HepG2 (cell line): ENCODE measurements around the gene AHCTF1. TPM values are rescaled to one million over a fixed set of nuclear protein-coding genes. Genes with fewer than 3 reads are reported as not detected.

Experiments
- ATAC-seq: fragments of 200-7000 bp; cut with Tn5 transposase; 3 replicates; pipeline ENCODE4 v1.9.1; 2020; ENCODE audit warnings: mild to moderate bottlenecking, moderate library complexity
- BruUV-seq: library from RNA; stranded (reverse); fragments of 400-500 nt; replicated peaks from 2 replicates; lab custom pipeline; 2021; lab: Mats Ljungman, UMichigan
- CTCF ChIA-PET: fragments of 300-600 bp; formaldehyde crosslinking; extraction: SDS; loops from one replicate; lab custom pipeline; 2021; ENCODE audit warnings: low total read pairs, inconsistent platforms, low intra/inter-chr PET ratio; lab: Yijun Ruan, JAX
- POLR2A ChIA-PET: fragments of 350-600 bp; sonication (Branson Sonifier 250); formaldehyde crosslinking; loops from one replicate; lab custom pipeline; 2020; ENCODE audit warnings: antibody characterized with exemption, inconsistent platforms; lab: Yijun Ruan, JAX
- DNase-seq: peaks from one replicate; pipeline ENCODE4 v3.0.0-alpha.2; 2015; ENCODE audit warnings: low spot score
- FAIRE-seq: peaks from 3 replicates; lab custom pipeline; 2011; peaks lifted over from hg19 to GRCh38; lab: Jason Lieb, UNC
- H2AFZ ChIP-seq: one replicate; pipeline ENCODE4 v1.6.1; 2011; ENCODE audit warnings: low read length, inconsistent platforms
- H3K27ac ChIP-seq: fragments of 300-600 bp; 3 replicates; pipeline ENCODE4 v1.8.0; 2011; ENCODE audit warnings: mixed run types, mild to moderate bottlenecking, mixed read lengths, low read length, inconsistent platforms; ENCODE audit not compliant: insufficient read depth; ENCODE audit errors: extremely low read length
- H3K27me3 ChIP-seq, 2 experiments: fragments of 200-600 bp in 1 of 2; 2 replicates in 1 of 2; 3 replicates in 1 of 2; pipeline versions ENCODE4 v1.6.0 to v1.8.0; 2011; ENCODE audit warnings: low read length in 2 of 2, mild to moderate bottlenecking in 2 of 2, moderate library complexity in 2 of 2, inconsistent platforms in 1 of 2; ENCODE audit not compliant: insufficient read depth in 2 of 2, control insufficient read depth in 1 of 2
- H3K36me3 ChIP-seq, 2 experiments: fragments of 200-600 bp in 1 of 2; replicated peaks in 1 of 2; 2 replicates in 1 of 2; 3 replicates in 1 of 2; pipeline versions ENCODE4 v1.5.1 to v1.8.0; 2011; ENCODE audit warnings: low read length in 2 of 2, inconsistent platforms in 1 of 2; ENCODE audit not compliant: insufficient read depth in 2 of 2, control insufficient read depth in 1 of 2
- H3K4me1 ChIP-seq: 2 replicates; pipeline ENCODE4 v1.5.1; 2012; ENCODE audit warnings: low read length, inconsistent platforms; ENCODE audit not compliant: insufficient read depth
- H3K4me2 ChIP-seq: 2 replicates; pipeline ENCODE4 v1.6.0; 2011; ENCODE audit warnings: low read depth, low read length, inconsistent platforms
- H3K4me3 ChIP-seq, 3 experiments: fragments of 200-600 bp in 1 of 3; sonication (generic), shearing (Covaris generic) in 1 of 3; replicated peaks in 1 of 3; 2 replicates each; pipeline ENCODE4 v1.5.1; 2011 to 2016; ENCODE audit warnings: low read length in 3 of 3, inconsistent platforms in 2 of 3, low read depth in 2 of 3, mild to moderate bottlenecking in 2 of 3, control low read depth in 1 of 3, mixed read lengths in 1 of 3; ENCODE audit not compliant: insufficient read depth in 1 of 3
- H3K79me2 ChIP-seq: one replicate; pipeline ENCODE4 v1.6.1; 2011; ENCODE audit warnings: low read length, inconsistent platforms; ENCODE audit not compliant: insufficient read depth
- H3K9ac ChIP-seq: 2 replicates; pipeline ENCODE4 v1.6.0; 2011; ENCODE audit warnings: mild to moderate bottlenecking, low read depth, low read length, inconsistent platforms; ENCODE audit not compliant: insufficient read depth
- H3K9me3 ChIP-seq: 2 replicates; pipeline ENCODE4 v1.5.1; 2012; ENCODE audit warnings: mild to moderate bottlenecking, low read length
- H4K20me1 ChIP-seq: 2 replicates; pipeline ENCODE4 v1.6.0; 2011; ENCODE audit warnings: inconsistent platforms, mild to moderate bottlenecking, low read length, moderate library complexity; ENCODE audit not compliant: insufficient read depth
- KDM3A ChIP-seq: IDR thresholded peaks from 2 replicates; pipeline ENCODE4 v1.6.1; 2018; ENCODE audit warnings: low read depth, missing compliant biosample characterization
- NCOA2 ChIP-seq: sonication (generic); formaldehyde crosslinking; IDR thresholded peaks from 2 replicates; pipeline ENCODE4 v1.8.0; 2022; ENCODE audit warnings: inconsistent platforms
- SP5 ChIP-seq: IDR thresholded peaks from 2 replicates; pipeline ENCODE4 v1.6.1; 2016; ENCODE audit warnings: low read depth, borderline replicate concordance
- ZNF232 ChIP-seq: sonication (generic); formaldehyde crosslinking; IDR thresholded peaks from 2 replicates; pipeline ENCODE4 v1.4.0; 2020; ENCODE audit warnings: missing genetic modification reagents, borderline replicate concordance
- ZNF337 ChIP-seq: sonication (generic); formaldehyde crosslinking; IDR thresholded peaks from 2 replicates; pipeline ENCODE4 v1.5.1; 2020; ENCODE audit warnings: missing genetic modification reagents, low read depth, mild to moderate bottlenecking, borderline replicate concordance
- WGBS: methylation state at CpG from one replicate; pipeline ENCODE4 v1.1.6; 2017; ENCODE audit warnings: low lambda C conversion rate; 5-methylcytosine and 5-hydroxymethylcytosine counted together
- in situ Hi-C: cut with HindIII; loops from 2 replicates; pipeline ENCODE4 v1.10.0; 2017; ENCODE audit warnings: low pct_unique_long_range_greater_than_20kb; ENCODE audit not compliant: extremely low pct_ligation_motif_present
- intact Hi-C: fragments of 100-400 bp; cut with micrococcal nuclease; formaldehyde crosslinking; loops from one replicate; pipeline ENCODE4 v1.10.0; 2022; ENCODE audit not compliant: unreplicated experiment
- polyA plus RNA-seq, 8 experiments: library from polyadenylated mRNA; depleted of rRNA in 3 of 8; stranded (reverse) in 7 of 8; unstranded in 1 of 8; fragments of >200 nt; fragmentation: Illumina TruSeq in 4 of 8; extraction: Trizol in 4 of 8; gene quantifications; 2 replicates each; pipeline versions ENCODE4 v1.2.1 to v1.2.3, GENCODE V29; 2011 to 2016; ENCODE audit warnings: low read depth in 4 of 8, missing spikeins in 1 of 8, mixed read lengths in 1 of 8; ENCODE audit not compliant: insufficient read depth in 1 of 8
- total RNA-seq, 5 experiments: library from RNA; depleted of rRNA; stranded (reverse); fragments of >200 nt; fragmentation: Illumina TruSeq; extraction: Trizol; gene quantifications; 2 replicates each; pipeline ENCODE4 v1.2.3, GENCODE V29; 2016; ENCODE audit warnings: low read depth in 1 of 5
- TF ChIP-seq, protein P1 (sequence below): sonication (generic); formaldehyde crosslinking; IDR thresholded peaks from 2 replicates; pipeline ENCODE4 v1.4.0; 2020; ENCODE audit warnings: mild to moderate bottlenecking, missing genetic modification reagents
- TF ChIP-seq, protein P2 (sequence below): IDR thresholded peaks from 2 replicates; pipeline ENCODE4 v1.6.1; 2016; ENCODE audit warnings: missing compliant biosample characterization, missing genetic modification reagents, borderline replicate concordance
- TF ChIP-seq, protein P3 (sequence below): sonication (generic); formaldehyde crosslinking; IDR thresholded peaks from 2 replicates; pipeline ENCODE4 v1.4.0; 2020; ENCODE audit warnings: missing genetic modification reagents, low read depth, mild to moderate bottlenecking, borderline replicate concordance
- TF ChIP-seq, protein P4 (sequence below): IDR thresholded peaks from 2 replicates; pipeline ENCODE4 v1.6.1; 2018; ENCODE audit warnings: missing genetic modification reagents
- TF ChIP-seq, protein P5 (sequence below): sonication (generic); formaldehyde crosslinking; conservative IDR thresholded peaks from 2 replicates; pipeline ENCODE4 v1.8.0; 2022; ENCODE audit warnings: missing genetic modification reagents

The AHCTF1 gene
- total and polyA plus RNA-seq, 2 of the 13 experiments (the other 11 are each of a cell fraction or from before 2014, with no cell fraction given), result 16.6 to 45.9 TPM

DNA sequence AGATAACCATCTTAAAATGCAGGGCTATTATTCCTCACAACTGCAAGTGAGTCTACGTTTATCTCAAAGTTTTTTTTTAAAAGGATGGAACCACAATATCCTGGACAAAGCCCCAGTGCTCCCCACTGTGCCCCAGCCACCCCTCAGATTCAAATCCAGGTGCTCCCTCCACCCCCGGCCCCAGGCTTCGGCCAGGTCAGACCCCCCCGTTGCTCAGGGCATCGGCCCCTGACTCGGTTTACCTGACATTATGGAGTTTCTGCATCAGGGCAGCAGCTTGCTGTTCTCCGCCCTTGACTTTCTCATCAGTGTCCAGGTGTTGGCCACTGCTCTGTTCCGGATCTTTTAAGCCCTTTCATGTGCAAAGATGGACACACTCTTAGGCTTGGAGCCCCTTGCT is 134.6 kb downstream of the AHCTF1 start:
- Histone ChIP-seq H3K9me3 (no peaks in the 10 kb centered on the region), H3K9ac (no peak overlapping the region), H3K27ac (no peak overlapping the region), H3K79me2 (no peaks in the 10 kb centered on the region), H3K4me3 (0 out of 6 replicates have a peak overlapping the region, but pooled peaks of 1 of the 3 experiments have one; percentile 25), H3K4me1 (peaks cover 60% of the 10 kb centered on the region), H3K36me3 (no peaks in the 10 kb centered on the region), H4K20me1 (no peaks in the 10 kb centered on the region; the same call in 1 of the 2 replicates), H3K4me2 (peak overlapping the region; percentile 44), H2AFZ (no peak overlapping the region), H3K27me3 (peaks cover 3 to 49% of the 10 kb centered on the region in 2 experiments; a peak in 4 of 5 replicates)
- TF ChIP-seq, protein P1, sequence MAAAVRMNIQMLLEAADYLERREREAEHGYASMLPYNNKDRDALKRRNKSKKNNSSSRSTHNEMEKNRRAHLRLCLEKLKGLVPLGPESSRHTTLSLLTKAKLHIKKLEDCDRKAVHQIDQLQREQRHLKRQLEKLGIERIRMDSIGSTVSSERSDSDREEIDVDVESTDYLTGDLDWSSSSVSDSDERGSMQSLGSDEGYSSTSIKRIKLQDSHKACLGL (CRISPR knock-in tag), result no peak
- TF ChIP-seq, protein P2, sequence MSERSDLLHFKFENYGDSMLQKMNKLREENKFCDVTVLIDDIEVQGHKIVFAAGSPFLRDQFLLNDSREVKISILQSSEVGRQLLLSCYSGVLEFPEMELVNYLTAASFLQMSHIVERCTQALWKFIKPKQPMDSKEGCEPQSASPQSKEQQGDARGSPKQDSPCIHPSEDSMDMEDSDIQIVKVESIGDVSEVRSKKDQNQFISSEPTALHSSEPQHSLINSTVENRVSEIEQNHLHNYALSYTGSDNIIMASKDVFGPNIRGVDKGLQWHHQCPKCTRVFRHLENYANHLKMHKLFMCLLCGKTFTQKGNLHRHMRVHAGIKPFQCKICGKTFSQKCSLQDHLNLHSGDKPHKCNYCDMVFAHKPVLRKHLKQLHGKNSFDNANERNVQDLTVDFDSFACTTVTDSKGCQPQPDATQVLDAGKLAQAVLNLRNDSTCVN (CRISPR knock-in tag), result no peak
- 19% methylated on average over 8 of the region's 8 CpGs for WGBS
- ChIA-PET POLR2A (no interaction called here), CTCF (no interaction called here)
- no peak for DNase-seq
- BruUV-seq, result no TSS peak
- intact Hi-C loops (no loop called here), in situ Hi-C loops (no loop called here)
- FAIRE-seq, result no peak
- ATAC-seq, result no peak

DNA sequence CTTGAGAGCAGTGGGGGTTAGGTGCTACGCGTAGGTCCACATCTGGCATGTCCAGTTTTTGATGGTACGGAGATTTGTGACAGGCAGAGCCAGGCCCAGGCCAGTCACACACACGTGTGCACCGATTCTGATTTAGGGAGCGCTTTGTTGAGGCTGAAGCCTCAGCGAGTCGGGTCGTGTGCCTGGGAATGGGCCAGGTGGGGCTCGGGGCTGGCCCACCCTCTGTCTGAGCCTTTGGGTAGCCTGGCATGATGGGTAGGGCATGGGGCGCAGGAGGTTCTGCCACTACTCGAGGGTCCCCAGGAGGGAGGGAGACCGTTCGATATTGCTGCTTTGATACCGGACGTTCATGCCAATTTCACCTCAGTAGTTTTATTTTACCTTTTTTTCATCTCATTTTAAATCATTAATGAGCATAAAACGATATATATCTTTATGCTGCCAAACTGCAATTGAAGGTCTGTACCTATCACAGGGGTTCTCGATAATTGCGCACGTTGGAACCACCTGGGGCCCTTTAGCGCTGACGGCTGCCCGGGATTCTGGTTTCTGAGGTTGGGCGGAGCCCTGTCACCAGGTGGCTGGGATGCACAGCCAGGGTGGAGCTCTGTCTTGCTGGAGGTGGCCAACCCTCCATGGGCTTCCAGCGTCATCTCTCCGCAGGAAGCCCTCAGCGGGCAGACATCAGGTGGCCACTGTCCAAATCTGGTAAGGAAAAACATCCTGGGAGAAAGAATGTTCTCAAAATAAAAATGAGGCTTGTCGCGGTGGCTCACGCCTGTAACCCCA is 135.6 kb downstream of the AHCTF1 start:
- Histone ChIP-seq H3K36me3 (no peaks in the 10 kb centered on the region), H3K79me2 (no peaks in the 10 kb centered on the region), H3K9me3 (no peaks in the 10 kb centered on the region), H2AFZ (no peak overlapping the region), H3K27ac (no peak overlapping the region), H3K4me3 (no peak overlapping the region), H3K27me3 (peaks cover 3 to 49% of the 10 kb centered on the region in 2 experiments; a peak in 4 of 5 replicates), H3K4me2 (no peak overlapping the region), H3K4me1 (peaks cover 50% of the 10 kb centered on the region), H3K9ac (no peak overlapping the region), H4K20me1 (no peaks in the 10 kb centered on the region; the same call in 1 of the 2 replicates)
- CTCF ChIA-PET, result no interaction called here
- DNase-seq, result no peak
- 70% methylated on average over 28 of the region's 30 CpGs for WGBS
- ATAC-seq, result no peak
- FAIRE-seq, result no peak
- no TSS peak for BruUV-seq
- in situ Hi-C loops, result no loop called here
- intact Hi-C loops, result no loop called here
- POLR2A ChIA-PET, result no interaction called here
- TF ChIP-seq, protein P3, sequence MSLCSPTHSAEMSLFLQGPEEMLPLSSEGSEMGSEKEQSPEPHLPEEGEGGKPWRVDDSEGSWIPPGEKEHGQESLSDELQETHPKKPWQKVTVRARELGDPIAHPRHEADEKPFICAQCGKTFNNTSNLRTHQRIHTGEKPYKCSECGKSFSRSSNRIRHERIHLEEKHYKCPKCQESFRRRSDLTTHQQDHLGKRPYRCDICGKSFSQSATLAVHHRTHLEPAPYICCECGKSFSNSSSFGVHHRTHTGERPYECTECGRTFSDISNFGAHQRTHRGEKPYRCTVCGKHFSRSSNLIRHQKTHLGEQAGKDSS (CRISPR knock-in tag), result no peak
- no peak for TF ChIP-seq ZNF337 (CRISPR knock-in tag)
- no peak for TF ChIP-seq NCOA2 (CRISPR knock-in tag)
- TF ChIP-seq, protein P4, sequence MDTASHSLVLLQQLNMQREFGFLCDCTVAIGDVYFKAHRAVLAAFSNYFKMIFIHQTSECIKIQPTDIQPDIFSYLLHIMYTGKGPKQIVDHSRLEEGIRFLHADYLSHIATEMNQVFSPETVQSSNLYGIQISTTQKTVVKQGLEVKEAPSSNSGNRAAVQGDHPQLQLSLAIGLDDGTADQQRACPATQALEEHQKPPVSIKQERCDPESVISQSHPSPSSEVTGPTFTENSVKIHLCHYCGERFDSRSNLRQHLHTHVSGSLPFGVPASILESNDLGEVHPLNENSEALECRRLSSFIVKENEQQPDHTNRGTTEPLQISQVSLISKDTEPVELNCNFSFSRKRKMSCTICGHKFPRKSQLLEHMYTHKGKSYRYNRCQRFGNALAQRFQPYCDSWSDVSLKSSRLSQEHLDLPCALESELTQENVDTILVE (CRISPR knock-in tag), result no peak
- no peak for TF ChIP-seq SP5
- TF ChIP-seq, protein P5, sequence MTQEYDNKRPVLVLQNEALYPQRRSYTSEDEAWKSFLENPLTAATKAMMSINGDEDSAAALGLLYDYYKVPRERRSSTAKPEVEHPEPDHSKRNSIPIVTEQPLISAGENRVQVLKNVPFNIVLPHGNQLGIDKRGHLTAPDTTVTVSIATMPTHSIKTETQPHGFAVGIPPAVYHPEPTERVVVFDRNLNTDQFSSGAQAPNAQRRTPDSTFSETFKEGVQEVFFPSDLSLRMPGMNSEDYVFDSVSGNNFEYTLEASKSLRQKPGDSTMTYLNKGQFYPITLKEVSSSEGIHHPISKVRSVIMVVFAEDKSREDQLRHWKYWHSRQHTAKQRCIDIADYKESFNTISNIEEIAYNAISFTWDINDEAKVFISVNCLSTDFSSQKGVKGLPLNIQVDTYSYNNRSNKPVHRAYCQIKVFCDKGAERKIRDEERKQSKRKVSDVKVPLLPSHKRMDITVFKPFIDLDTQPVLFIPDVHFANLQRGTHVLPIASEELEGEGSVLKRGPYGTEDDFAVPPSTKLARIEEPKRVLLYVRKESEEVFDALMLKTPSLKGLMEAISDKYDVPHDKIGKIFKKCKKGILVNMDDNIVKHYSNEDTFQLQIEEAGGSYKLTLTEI, result no peak
- no peak for TF ChIP-seq KDM3A (CRISPR knock-in tag)
- no peak for TF ChIP-seq ZNF232 (CRISPR knock-in tag)
